CD4-positive, alpha-beta T cell treated with Interleukin-4 for 4 hours (primary cell): Measurements from ENCODE around the gene COL16A1.

Experiments
- DNase-seq: peaks from one replicate; pipeline ENCODE4 v3.0.0-alpha.2; 2020

COL16A1 gene

GRCh38 chr1:31705080-31705866 is 1.5 kb upstream of the COL16A1 start:
- peak; percentile 56 for DNase-seq

DNA sequence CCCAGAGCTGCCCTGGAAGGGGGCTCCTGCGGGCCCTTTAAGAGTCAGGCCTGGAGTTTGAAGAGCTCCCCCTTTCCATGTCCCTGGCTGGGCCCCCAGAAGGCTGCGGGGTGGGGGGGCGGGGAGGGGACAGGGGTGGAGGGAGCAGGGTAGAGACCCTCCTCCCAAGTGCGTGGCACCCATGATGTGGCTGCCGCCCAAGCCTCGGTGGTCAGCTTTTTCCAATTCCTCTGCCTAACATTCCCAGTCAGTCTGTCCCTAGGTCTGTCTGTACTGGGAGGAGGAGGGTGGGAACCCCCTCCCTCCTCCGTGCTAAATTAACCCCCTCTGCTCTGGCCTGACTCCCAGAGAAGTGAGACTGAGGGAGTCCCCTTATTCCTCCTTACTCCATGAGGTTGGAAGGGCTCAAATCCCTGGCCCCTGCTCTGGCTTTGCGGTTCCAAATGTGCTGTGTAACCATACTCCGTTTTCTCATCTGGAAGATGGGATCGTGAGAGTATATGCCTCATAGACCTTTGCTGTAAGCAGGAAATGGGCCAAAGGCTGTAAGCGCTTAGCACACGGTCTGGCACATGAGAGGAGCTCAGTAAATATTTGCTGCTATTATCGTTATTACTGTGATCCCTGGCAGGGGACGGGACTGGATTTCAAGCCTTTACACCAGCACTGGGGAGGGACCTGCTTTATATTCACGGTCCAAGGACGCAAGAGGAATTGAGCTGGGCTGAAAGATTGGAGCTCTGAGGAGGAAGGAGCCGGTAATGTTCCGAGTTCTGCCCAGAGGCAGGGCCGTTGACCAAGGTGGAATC is 658 bp upstream of the COL16A1 start:
- DNase-seq = no peak

DNA sequence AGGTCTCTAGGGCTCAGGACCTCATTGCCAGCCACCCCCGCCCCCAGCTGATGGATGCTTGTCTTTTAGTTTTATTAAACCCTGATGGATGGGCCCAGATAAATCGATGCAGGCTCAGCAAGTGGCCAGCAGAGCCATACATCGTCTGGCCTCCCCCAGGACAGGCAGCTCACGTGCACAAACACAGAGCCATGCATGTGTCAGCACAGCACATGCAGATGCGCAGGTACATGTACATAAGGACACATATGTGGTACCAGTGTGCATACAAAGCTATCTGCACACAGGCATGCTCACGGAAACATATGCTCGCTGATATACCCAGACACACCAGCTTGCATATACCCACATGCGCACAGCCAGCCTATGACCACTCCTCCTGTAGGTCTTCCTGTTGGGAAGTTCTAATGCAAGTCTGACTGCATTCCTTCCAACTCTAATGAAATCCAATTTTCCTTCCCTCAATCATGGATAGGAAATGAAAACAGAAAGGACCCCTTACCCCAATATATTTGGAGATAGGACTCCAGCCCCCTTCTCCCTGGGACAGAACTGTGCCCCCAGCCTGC is 897 bp downstream of the COL16A1 start:
- no peak for DNase-seq

GRCh38 chr1:31701091-31701736 is 2.6 kb downstream of the COL16A1 start:
- peak; percentile 15 for DNase-seq

GRCh38 chr1:31700468-31701090 is 3.2 kb downstream of the COL16A1 start:
- no peak for DNase-seq

DNA sequence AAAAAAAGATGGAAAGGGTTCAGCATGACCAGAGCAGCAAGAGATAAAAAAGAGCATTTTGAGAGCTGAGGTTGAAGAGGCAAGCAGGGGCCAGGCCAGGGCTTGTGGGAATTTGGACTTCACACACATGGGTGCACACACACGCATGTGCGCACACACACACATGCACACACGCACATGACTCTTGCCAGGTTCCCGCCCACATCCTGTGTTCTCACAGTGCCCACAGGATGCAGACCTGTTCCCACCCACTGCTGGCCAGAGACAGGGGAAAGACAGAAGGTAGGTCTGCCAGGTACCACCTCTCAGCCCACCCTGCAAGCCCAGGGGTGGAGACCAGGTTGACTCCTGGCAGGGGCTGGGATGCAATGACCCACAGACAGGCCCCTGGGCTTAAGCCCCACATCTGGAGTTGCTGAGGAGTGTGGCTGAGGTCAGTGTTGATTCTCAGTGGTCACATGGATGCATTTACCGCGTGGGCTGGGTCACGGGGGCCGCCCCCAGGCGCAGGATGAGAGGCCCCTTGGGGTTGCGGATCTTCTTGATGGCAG is 4.4 kb downstream of the COL16A1 start:
- peak; percentile 17 for DNase-seq

GRCh38 chr1:31697369-31697984 is 6.3 kb downstream of the COL16A1 start:
- DNase-seq = no peak

DNA sequence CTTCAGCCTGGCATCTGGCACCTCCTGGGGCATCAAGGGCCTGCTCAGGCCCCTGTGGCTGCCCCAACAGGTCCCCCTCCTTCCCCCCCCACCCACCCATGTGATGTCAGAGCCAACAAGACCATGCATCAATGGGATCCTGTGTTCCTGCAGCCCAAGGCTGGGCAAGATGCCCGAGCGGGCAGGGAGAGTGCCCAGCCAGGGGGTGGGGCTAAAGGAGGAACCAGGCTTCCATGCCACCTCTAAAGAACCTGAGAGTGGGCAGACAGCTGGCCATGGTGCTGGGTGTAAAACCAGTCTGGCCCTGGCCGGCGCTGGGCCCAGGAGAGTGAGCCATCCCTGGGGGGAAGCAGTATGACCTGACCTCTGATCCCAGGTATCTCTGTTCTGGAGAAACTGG is 7.6 kb downstream of the COL16A1 start:
- no peak for DNase-seq

DNA sequence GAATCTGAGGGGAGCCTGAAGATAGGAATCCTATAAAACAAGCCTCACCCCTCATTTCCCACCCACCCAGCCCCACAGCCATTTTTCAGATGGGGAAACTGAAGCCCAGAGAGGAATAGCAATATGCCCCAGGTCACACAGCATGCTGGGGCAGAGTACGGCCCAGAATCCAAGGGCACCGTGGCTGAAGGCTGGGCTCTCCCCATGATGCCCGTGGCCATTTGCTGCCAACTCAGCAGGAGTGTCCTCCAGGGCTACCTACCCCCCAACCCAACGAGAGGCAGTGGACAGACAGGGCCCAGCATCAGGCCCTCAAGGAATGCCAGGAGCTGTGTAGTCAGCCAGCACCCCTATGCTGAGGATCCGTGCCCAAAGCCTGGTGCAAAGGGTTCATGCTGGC is 8.5 kb downstream of the COL16A1 start:
- no peak for DNase-seq

- DNase-seq = no peak
These were observed 8.9 kb downstream of the COL16A1 start for GRCh38 chr1:31694964-31695313.

- DNase-seq = no peak
These were observed 9.5 kb downstream of the COL16A1 start for GRCh38 chr1:31694069-31694963.

DNA sequence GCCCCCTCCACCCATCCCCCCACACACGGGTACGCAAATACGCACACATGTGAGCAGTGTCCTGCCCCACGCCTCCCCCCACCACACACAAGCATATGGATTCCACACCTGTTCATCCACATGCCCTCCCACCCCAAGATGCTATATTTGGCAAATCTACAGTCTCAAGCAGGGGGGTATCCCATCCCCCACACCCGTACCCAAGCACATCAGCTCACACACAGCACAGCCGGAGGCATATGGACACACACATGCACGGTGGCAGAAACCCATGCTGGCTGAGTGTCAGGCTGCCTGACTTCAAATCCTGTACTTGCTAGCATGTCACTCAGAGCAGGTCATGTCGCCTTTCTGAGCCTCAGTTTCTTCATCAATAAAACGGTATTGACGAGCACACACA is 10.6 kb downstream of the COL16A1 start:
- no peak for DNase-seq

GRCh38 chr1:31691951-31692350 is 11.9 kb downstream of the COL16A1 start:
- no peak for DNase-seq

DNA sequence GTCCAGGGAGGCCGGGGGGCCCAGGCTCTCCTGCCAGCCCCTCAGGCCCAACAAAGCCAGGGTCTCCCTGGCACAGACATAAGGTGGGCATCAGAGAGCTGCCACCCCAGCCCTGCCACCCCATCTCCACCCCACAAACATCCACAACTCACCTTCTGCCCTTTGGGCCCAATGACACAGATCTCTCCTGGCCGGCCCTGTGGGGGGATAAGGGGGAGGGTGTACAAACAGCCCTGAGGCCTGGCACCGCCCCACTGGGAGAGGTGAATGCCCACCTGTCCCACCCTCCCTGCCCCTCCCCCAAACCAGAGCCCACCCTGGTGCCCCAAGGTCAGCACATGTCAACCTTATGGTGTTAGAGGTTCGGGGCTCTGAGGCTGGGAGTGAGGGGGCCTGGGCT is 12.4 kb downstream of the COL16A1 start:
- DNase-seq = no peak

- no peak for DNase-seq
These were observed 12.9 kb downstream of the COL16A1 start for GRCh38 chr1:31690921-31691320.

DNA sequence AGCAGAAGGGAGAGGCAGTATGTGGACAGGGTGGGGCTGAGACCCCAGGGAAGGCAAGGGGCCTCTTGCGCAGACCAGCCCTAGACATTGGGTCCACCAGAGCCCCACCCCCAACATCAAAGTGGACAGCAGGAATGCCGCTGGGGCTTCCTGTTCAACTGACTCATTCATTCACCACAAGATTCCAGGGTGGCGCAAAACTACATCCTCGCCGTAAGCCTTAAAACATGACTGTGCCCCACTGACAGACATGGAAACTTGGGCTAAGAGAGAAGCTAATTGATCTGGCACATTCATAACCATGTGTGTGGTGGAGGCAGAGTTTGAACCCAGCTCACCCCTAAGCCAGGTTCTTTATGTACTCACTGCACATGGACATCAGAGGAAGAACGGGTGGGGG is 14.0 kb downstream of the COL16A1 start:
- no peak for DNase-seq

GRCh38 chr1:31689379-31689778 is 14.4 kb downstream of the COL16A1 start:
- DNase-seq = no peak

- DNase-seq = no peak
These were observed 15.4 kb downstream of the COL16A1 start for GRCh38 chr1:31688233-31688918.

- no peak for DNase-seq
These were observed 16.2 kb downstream of the COL16A1 start for GRCh38 chr1:31687601-31688000.

DNA sequence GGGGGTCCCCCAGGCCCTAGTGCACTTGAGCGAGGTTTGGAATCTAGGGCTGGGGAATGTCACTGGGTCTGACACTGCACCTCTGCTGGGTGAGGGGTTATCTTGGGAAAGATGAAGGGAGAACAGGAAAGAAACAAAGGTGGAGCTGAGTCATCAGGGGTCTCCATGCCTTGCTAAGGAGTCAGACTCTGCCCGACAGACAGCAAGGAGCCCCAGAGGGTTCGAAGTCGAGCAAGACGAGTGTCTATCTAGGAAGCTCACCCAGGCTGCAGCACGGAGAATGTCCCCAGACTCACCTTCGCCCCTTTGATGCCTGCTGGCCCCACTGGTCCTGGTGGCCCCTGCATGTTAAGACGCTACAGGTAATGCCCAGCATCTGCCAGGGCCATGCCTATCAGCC is 18.0 kb downstream of the COL16A1 start:
- no peak for DNase-seq

- no peak for DNase-seq
These were observed 19.8 kb downstream of the COL16A1 start for GRCh38 chr1:31683997-31684396.
